Keratinocyte (primary cell): ENCODE data around the gene TARS1. TPM values are rescaled to one million over a fixed set of nuclear protein-coding genes. Genes with fewer than 3 reads are reported as not detected.

Source experiments
- DNase-seq: peaks from one replicate; pipeline ENCODE4 v3.0.0-alpha.2; 2011; ENCODE audit warnings: low read depth, missing footprints, low spot score
- FAIRE-seq: peaks from 2 replicates; lab custom pipeline; 2011; peaks lifted over from hg19 to GRCh38; lab: Jason Lieb, UNC
- H2AFZ ChIP-seq: 2 replicates; pipeline ENCODE4 v1.6.0; 2012; ENCODE audit warnings: low read length, control low read depth, inconsistent platforms; ENCODE audit not compliant: control insufficient read depth
- H3K27ac ChIP-seq: 2 replicates; pipeline ENCODE4 v1.5.1; 2011; ENCODE audit warnings: low read length; ENCODE audit not compliant: control insufficient read depth, insufficient read depth
- H3K27me3 ChIP-seq: 3 replicates; pipeline ENCODE4 v1.6.0; 2011; ENCODE audit warnings: low read length; ENCODE audit not compliant: control insufficient read depth, insufficient read depth; ENCODE audit errors: extremely low read depth
- H3K36me3 ChIP-seq, 2 experiments: 2 replicates in 1 of 2; 3 replicates in 1 of 2; pipeline ENCODE4 v1.5.1; 2011; ENCODE audit warnings: low read length in 2 of 2, mild to moderate bottlenecking in 1 of 2; ENCODE audit not compliant: control insufficient read depth in 2 of 2, insufficient read depth in 2 of 2; ENCODE audit errors: extremely low read depth in 1 of 2
- H3K4me1 ChIP-seq: 3 replicates; pipeline ENCODE4 v1.5.1; 2011; ENCODE audit warnings: low read length; ENCODE audit not compliant: control insufficient read depth, insufficient read depth; ENCODE audit errors: extremely low read depth
- H3K4me2 ChIP-seq: 3 replicates; pipeline ENCODE4 v1.6.0; 2011; ENCODE audit warnings: low read depth, low read length; ENCODE audit not compliant: control insufficient read depth, insufficient read depth; ENCODE audit errors: extremely low read depth
- H3K4me3 ChIP-seq, 3 experiments: fragments of 200-600 bp in 1 of 3; sonication (generic) in 1 of 3; 2 replicates in 2 of 3; 3 replicates in 1 of 3; pipeline ENCODE4 v1.5.1; 2011 to 2016; ENCODE audit warnings: low read length in 3 of 3, mild to moderate bottlenecking in 3 of 3, control low read depth in 2 of 3, inconsistent platforms in 1 of 3, low read depth in 1 of 3, mixed read lengths in 1 of 3, mixed run types in 1 of 3, moderate library complexity in 1 of 3; ENCODE audit not compliant: control insufficient read depth in 2 of 3, insufficient read depth in 2 of 3; ENCODE audit errors: extremely low read depth in 1 of 3
- H3K79me2 ChIP-seq: 2 replicates; pipeline ENCODE4 v1.6.0; 2012; ENCODE audit warnings: low read length; ENCODE audit not compliant: control insufficient read depth, insufficient read depth
- H3K9ac ChIP-seq: 3 replicates; pipeline ENCODE4 v1.6.0; 2011; ENCODE audit warnings: low read length; ENCODE audit not compliant: control insufficient read depth, insufficient read depth; ENCODE audit errors: extremely low read depth
- H3K9me1 ChIP-seq: 3 replicates; pipeline ENCODE4 v1.6.0; 2011; ENCODE audit warnings: low read length; ENCODE audit not compliant: control insufficient read depth, insufficient read depth; ENCODE audit errors: extremely low read depth
- H3K9me3 ChIP-seq: 2 replicates; pipeline ENCODE4 v1.5.1; 2012; ENCODE audit warnings: low read depth, low read length; ENCODE audit not compliant: control insufficient read depth
- H4K20me1 ChIP-seq: 3 replicates; pipeline ENCODE4 v1.6.0; 2011; ENCODE audit warnings: low read length; ENCODE audit not compliant: control insufficient read depth, insufficient read depth; ENCODE audit errors: extremely low read depth
- CTCF ChIP-seq, 3 experiments: IDR thresholded peaks in 1 of 3; conservative IDR thresholded peaks in 1 of 3; optimal IDR thresholded peaks in 1 of 3; 2 replicates in 2 of 3; 3 replicates in 1 of 3; pipeline versions ENCODE3 to v1.5.1; 2011; ENCODE audit warnings: low read length in 3 of 3, mild to moderate bottlenecking in 3 of 3, moderate library complexity in 2 of 3, control low read depth in 1 of 3, inconsistent platforms in 1 of 3; ENCODE audit not compliant: insufficient read depth in 2 of 3; ENCODE audit errors: extremely low read depth in 1 of 3
- EZH2 ChIP-seq: IDR thresholded peaks from one replicate; pipeline ENCODE4 v1.6.1; 2012; ENCODE audit warnings: inconsistent platforms, mild to moderate bottlenecking, low read length, moderate library complexity
- dilution Hi-C: fragments of 300-500 bp; cut with MboI; formaldehyde crosslinking; loops from one replicate; pipeline ENCODE4 v1.7.0; 2020; ENCODE audit warnings: low sequenced_read_pairs; ENCODE audit not compliant: extremely low pct_ligation_motif_present
- polyA plus RNA-seq, 5 experiments: library from polyadenylated mRNA; depleted of rRNA in 3 of 5; stranded (reverse) in 3 of 5; stranded (forward) in 1 of 5; unstranded in 1 of 5; fragments of >200 nt; gene quantifications; 1 replicate in 1 of 5; 2 replicates in 3 of 5; 3 replicates in 1 of 5; pipeline versions ENCODE4 v1.2.1 to v1.2.3, GENCODE V29; 2011 to 2012; ENCODE audit warnings: missing spikeins in 2 of 5, low read depth in 1 of 5, low replicate concordance in 1 of 5

TARS1 gene
- polyA plus RNA-seq, 1 donor (not counting 4 experiments of a cell fraction or from before 2014, with no cell fraction given): 213 TPM

GRCh38 chr5:33460210-33460609 is 19.4 kb downstream of the TARS1 start:
- Histone ChIP-seq H3K4me2 (no peak overlapping the region), H3K4me1 (peaks cover 3% of the 10 kb centered on the region), H3K9ac (no peak overlapping the region), H3K27me3 (no peaks in the 10 kb centered on the region), H3K9me1 (no peaks in the 10 kb centered on the region), H2AFZ (no peak overlapping the region), H3K79me2 (no peaks in the 10 kb centered on the region), H3K27ac (no peak overlapping the region), H3K9me3 (no peaks in the 10 kb centered on the region), H3K36me3 (peaks cover 24 to 61% of the 10 kb centered on the region in 2 experiments), H3K4me3 (no peak overlapping the region), H4K20me1 (no peaks in the 10 kb centered on the region)
- dilution Hi-C loops: no loop called here
- DNase-seq: no peak
- TF ChIP-seq CTCF (optimal IDR thresholded peaks at IDR 0.05 in 1 of 3, IDR thresholded peaks at IDR 0.05 in 1 of 3, conservative IDR thresholded peaks at IDR 0.05 in 1 of 3; ENCODE audit: extremely low read depth in 1 of 3, insufficient read depth in 2 of 3, low read length in 3 of 3) (no peak), EZH2 (no peak)
- FAIRE-seq: peak; percentile 51

GRCh38 chr5:33462456-33462855 is 21.7 kb downstream of the TARS1 start:
- no peak for TF ChIP-seq CTCF (optimal IDR thresholded peaks at IDR 0.05 in 1 of 3, IDR thresholded peaks at IDR 0.05 in 1 of 3, conservative IDR thresholded peaks at IDR 0.05 in 1 of 3; ENCODE audit: extremely low read depth in 1 of 3, insufficient read depth in 2 of 3, low read length in 3 of 3)
- no peak for TF ChIP-seq EZH2
- FAIRE-seq (no peak), DNase-seq (no peak)
- Histone ChIP-seq H3K4me2 (no peak overlapping the region), H3K4me3 (no peak overlapping the region), H3K36me3 (peaks cover 24 to 47% of the 10 kb centered on the region in 2 experiments), H3K9me1 (no peaks in the 10 kb centered on the region), H3K27me3 (no peaks in the 10 kb centered on the region), H4K20me1 (no peaks in the 10 kb centered on the region), H3K79me2 (no peaks in the 10 kb centered on the region), H2AFZ (no peak overlapping the region), H3K9me3 (no peaks in the 10 kb centered on the region), H3K4me1 (peaks cover 3% of the 10 kb centered on the region), H3K9ac (no peak overlapping the region), H3K27ac (no peak overlapping the region)
- dilution Hi-C loops: no loop called here
